ENCODE measurements around the gene NAT16.

NAT16 gene

DNA sequence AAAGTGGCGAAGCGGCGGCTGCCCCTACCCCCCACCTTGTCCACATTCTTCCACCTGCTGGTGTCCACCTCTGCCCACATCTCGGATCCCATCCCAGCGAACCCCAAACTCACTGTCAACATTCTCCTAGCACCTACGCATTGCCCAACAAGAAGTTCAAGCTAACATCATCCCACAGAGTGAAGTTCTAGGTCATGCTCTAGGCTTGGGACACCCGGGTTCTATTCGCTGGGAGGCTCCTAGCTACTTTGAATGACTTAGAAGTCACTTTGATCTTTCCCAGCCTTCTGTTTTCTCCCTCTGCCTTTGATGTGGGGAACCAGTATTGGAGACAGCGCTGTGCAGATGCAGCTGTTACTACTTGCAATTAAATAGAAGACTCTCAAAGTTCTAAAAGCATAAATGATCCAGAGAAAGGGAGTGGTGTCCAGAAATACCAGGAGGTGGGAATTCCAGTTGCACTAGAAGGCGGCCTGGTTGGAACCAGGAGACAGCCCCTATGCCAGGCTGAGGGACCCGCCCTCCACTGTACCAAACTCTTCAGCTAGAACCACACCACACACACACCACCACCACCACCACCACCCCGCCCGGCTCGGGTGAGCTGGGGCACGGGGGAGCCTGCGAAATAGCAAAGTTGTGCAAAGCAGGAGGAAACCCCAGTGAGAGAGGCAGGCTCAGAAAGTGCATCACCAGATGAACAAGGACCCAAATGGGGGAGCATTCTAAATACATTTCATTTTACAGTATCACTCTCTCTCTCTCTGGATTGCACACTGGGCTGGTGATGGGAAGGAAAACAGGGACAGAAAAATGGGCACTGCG is 9.3 kb downstream of the NAT16 start:
- DNase-seq (ENCODE audit: low read depth in 2 of 2): no peak

DNA sequence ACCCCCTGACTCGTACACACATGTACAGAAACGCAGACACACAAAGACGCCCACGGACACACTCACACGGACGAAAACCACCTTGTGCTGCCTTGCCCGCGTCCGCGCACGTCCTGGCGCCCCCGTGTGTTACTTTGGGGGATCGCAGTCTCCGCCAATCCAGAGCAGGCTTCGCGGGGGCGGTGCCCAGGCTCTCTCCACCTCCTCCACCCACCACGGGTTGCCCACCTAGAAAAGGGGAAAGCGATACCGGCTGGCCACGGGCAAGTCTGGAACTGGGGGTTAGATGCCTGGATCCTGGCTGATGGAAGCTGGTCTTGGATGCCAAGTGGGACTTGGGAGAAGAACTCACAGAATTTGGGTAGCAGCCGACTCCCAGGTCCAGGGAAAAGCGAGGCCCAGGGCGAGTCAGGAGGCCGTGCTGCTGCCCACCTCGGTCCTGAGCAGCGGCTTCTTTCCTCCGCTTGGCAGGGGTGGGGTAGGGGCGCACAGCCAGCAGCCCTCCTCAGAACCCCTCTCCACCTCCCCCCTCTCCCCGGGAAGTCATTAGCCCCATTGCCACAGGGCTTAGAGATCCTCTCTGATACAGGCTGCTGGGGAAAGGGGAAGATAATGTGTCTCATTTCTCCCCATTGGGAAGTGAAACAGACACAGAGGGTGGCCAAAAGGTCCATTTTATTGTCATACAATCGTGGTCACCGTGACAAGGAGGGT is 10.1 kb downstream of the NAT16 start:
- DNase-seq (ENCODE audit: low read depth in 2 of 2): peak; percentile 43 to 77

DNA sequence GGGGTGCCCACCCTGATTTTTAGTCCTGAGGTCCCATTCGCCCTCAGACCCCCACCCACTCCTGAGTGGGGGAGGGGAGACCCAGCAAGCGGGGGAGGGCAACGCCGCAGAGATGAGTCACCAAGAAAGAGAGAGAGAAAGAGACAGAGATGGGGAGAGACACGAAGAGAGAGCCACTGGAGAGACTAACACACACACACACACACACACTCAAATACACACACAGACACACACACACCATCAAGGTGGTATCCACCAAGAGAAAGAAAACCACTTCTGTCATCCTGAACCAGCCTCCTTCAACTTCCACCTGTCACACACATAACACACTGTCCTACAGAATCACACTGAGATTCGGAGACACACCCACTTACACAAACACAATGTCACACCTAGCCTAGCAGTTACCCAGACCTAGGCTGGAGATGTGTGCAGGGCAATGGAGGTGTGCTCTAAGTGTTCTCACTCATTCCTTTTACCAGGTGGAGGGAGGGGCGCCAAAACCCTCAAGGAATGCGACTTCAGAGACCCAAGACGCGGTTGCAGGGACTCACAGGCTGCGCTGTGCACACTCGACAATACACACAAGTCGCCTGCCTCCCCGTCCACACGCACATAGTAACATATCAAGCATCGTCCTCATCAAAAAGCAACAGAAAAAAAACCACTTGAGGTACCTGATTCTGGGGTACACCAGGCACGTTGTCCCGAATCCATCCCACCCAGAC is 10.8 kb downstream of the NAT16 start:
- DNase-seq (ENCODE audit: low read depth in 2 of 2): no peak

DNA sequence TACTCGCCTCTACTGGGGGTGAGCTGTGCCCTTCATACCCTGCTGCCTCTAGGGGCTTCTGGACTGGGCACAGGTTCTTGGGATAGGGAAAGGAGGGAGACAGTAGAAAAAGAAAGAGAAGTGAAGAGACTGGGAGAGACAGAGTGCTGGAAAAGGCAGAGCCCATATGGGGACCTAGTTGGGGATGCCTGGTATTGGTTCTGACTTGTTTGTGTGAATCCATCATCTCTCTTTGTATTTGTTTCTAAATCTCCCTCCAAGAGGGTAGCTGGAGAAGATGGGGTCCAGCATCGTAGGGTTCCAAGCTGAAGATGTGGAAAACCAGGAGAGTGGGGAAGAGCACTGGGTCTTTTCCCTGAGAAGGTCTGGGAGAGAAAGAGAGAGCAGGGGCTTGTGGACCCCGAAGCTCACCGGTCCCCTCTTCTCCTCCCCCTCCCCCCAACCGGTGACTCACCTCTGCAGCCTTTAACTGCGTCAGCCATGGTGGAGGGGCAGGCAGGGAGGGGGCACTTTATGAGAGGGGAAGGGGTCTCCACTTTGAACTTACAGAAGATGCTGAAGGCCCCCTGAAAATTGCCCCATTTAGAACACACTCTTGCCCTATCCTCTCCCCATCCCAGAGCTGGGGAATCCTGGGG is 11.6 kb downstream of the NAT16 start:
- DNase-seq (ENCODE audit: low read depth in 2 of 2): no peak

DNA sequence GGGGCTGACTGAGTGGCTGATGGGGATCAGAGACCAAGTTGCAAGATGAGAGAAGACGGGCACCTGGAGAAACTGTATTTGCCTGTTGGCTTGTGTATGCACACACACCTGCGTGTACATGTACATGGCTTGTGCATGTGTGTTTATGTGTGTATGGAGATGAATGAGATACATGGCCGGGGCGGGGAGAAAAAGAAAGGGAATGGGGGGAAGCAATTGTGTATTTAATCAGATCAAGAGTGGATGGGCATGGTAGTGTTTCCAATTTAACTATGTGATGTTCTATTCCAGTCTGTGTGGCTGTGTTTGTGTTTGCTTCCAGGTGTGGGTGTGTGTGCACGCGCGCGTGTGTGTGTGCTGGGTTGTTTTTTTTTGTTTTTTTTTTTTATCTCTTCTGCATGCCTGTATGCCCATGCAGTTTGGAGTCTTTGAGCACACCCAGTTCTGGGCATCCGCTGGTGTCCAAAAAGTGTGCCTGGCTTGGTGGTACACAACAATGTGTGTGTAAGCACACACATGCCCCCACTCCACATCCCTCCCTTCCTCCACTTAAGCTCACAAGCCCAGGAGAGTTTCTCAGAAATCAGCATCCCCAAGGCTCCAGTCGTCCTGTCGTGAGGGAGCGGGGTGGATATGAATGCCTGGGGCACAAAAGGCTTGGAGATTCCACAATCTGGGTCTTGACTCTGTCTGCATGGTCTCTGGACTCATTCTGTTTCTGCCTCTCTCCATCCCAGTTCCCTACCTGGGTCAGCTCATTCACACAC is 12.3 kb downstream of the NAT16 start:
- no peak for DNase-seq (ENCODE audit: low read depth in 2 of 2)

DNA sequence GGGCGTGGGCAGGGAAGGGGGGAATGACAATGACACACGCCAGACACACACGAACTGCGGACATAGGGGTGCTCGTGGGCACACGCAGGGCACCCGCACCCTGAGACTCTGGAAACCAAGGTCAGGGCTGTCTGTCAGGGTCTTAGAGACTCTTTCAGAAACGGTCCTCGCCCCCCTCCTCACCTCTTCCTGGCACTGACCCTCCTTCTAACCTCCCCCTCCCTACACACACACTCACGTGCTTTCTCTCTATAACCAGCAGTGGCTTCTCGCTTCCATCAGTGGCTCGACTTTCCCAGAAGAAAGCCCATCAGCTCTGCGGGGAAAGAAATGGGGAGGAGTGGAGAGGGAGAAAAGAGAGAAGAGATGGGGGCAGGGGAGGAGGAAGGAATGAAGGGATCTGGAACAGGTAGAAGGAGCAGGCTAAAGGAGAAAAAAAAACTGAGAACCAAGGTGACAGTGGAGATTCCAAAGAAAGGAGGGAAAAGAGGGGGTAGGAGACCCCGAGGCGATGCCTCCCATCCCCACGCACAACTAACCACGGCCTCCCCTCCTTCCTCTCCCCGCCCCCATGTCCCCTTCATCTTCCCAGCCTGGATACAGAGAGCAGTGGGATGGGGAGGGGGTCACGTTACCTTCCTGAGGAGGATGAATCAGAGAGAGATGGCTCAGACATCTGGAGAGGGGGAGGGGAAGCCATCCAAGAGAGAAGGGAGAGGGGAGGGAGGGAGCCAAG is 13.0 kb downstream of the NAT16 start:
- DNase-seq (ENCODE audit: low read depth in 2 of 2): no peak

DNA sequence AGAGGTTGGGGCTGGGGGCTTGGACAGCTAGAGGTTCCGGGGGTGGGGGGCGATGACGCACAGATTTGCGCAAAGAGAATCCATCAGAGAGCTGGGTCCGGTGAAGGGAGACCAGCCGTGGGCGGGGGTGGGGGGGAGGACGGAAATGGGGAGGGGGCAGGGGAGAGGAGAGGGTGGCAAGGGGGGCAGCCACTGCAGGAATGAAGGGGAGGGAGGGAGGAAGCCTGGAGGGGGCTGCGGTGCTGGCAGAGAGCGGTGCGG is 13.5 kb downstream of the NAT16 start:
- no peak for DNase-seq (ENCODE audit: low read depth in 2 of 2)

DNA sequence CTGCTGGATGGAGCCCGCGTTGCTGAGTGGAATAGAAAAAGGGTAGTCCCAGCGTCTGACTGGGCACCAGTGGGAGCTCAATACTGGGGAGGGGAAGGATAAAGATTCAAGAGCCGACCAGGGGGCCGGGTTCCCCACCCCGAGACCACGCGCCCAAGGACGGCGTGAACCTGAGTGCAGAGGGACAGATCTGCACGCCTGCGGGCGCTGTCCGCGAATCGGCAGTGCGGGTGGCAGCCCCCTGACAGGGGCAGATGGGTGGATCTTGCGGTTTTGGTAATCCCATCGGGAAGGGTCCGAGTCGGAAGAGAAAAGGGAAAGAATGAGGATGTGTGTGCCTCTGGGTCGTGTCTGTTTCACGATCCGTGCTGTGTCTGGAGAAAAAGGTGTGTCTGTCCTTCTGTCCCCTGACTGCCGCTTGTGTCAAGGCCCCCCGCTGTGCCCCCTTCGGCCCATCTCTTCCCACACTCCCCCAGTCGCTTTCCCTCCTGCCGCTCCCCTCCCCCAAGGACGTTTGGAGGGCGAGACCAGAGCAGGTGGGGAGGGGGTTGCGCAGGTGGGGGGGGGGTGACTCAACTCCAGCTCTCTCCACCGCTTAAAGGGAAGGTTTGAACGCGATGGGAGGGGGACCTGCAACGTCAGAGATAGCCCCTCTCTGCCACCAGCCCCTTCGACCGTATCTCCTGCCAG is 14.0 kb downstream of the NAT16 start:
- DNase-seq (ENCODE audit: low read depth in 2 of 2): no peak

DNA sequence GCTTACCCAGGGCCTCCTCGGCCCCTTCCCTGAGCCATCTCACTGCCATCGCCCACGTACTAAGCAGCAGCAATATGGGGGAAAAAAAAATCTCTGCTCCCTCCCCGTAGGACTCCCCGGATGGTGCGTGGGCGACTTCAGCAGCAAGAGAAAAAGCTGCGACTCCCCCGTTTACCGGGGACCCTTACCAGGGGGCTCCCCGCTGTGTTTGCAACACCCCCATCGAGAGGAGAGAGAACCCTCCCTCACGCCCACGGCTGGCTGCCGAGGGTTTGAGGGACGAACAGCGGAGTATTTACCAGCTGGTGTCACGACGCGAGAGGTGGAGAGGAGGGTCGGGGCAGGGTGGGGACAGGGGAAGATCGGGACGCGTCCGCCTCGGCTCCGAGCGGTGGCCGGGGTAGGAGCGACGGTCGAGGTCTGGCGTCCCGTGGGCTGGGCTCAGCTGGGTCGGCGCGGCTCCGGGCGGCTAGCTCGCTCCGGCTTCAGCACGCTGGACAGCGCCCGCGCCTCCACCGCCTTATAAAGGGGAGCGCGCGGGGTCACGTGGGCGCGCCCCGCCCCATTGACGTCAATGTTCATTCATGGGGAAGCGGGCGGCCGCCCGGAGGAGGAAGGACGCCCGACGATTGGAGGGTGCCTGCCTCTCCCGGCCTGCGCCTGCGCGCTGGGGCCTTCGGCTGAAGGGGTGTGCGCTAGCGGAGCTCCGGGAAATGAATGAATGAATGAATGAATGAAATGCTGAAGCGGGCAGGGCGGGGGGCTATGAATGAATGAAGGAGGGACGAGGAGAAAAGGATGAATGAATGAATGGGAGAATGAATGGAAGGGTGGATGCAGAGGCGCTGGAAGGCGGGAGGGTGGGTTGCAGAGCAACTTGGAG is 14.8 kb downstream of the NAT16 start, which contains the start of gene VGF:
Gene VGF, minus strand, starts transcription at position 495 of the 883 bp plus-strand sequence. CDS start 726 bp downstream, outside the sequence.
- peak; percentile 84 to 91 for DNase-seq (ENCODE audit: low read depth in 2 of 2)

DNA sequence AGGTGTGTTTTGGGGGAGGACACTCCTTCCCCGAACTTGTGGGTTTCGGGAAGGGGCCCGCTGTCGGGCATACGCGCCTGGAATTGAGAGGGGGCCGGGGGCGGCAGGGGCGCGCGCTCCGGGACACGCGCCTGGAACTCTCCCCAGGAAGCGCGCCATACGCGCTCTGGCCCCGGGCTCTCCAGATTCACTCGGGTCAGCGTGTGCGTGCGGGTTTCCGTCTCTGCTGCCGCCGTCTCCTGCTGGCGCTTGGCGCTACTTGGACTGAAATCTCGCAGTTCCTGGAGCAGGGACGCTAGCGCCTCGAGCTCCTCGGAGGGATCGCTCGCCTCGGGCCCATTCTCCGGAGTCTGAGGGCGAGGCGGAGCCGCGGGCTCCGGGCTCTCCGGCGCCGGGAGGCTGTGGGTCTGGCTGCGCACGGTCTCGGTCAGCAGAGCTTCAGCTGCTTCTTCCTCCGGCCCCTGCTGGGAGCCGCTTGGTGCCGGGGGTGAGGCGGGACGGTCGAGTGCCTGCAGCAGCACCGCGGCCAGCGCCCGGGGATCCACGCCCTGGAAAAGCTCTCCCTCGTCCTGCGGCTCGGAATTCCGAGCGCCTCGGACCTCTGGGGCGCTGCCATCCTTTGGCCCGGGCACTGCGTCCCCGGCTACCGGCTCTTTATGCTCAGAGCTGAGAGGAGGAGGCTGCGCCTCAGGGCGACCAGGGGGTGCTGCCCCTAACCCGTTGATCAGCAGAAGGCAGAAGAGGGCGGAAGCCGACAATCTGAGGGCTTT is 15.8 kb downstream of the NAT16 start:
- DNase-seq (ENCODE audit: low read depth in 2 of 2): no peak

DNA sequence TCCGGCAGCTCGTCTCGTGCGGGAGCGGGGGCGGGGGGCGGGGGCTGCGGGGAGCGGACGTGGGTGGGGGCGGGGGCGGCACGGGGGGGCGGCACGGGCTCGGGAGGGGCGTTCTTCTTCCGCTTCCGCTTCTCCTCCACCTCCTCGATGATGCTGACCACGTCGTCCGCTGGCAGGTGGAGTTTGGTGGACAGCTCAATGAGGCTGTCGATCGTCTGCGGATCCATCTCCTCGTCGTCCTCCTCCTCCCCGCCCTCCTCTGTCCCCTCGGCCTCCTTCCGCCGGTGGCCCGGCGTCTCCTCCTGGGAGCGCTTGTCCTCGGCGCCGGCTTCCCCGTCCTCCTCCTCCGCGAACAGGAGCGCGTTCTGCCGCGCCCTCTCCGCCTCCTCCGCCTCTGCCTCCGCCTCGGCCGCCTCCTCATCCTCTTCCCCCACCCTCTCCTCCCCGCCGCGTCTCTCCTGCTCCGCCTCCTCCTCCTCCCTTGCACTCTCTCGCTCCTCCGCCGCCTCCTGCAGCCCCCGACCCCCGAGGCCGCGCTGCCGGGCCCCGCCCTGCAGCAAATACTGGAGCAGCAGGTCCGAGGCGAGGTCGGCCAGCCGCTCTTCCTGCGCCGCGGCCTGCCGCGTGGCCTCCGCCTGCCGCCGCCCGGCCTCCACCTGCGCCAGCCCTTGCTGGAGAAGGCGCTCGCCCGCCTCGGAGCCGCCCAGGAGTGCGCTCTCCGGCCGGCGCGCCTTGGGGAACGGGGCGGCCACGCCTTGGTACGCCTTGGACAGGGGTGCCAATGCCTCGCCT is 16.6 kb downstream of the NAT16 start:
- DNase-seq (ENCODE audit: low read depth in 2 of 2): no peak

DNA sequence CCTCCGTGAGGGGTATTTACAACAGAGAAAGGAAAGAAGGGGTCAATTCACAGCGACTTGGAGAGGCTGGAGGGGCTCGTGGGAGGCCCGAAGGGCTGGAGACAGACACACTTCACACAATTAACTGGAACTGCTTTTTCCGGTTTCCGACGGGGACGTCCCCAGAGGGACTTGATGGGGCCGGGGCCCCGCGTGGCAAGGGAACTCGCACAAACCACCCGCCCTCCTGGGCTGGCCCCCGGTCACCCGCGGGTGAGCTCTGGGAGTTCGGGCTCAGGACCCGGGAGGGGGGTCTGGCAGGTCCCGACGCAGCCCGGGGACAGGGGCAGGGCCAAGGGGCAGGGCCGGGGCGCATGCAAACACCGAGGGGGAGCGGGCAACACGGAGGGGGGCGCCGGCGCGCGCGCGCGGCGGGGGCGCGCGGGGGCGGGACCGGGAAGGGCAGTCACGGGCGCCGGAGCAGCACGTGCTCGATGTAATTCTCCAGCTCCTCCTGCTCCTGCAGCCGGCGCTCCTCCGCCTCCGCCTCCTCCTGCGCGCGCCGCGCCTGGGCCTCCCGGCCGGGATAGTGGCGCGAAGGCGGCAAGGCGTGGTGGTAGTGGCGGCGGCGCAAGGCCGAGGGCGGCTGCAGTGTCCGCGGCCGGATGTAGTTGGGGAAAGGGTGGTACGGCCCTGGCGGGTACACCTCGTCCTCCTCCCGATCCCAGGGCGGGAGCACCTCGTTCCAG is 17.4 kb downstream of the NAT16 start:
- no peak for DNase-seq (ENCODE audit: low read depth in 2 of 2)

DNA sequence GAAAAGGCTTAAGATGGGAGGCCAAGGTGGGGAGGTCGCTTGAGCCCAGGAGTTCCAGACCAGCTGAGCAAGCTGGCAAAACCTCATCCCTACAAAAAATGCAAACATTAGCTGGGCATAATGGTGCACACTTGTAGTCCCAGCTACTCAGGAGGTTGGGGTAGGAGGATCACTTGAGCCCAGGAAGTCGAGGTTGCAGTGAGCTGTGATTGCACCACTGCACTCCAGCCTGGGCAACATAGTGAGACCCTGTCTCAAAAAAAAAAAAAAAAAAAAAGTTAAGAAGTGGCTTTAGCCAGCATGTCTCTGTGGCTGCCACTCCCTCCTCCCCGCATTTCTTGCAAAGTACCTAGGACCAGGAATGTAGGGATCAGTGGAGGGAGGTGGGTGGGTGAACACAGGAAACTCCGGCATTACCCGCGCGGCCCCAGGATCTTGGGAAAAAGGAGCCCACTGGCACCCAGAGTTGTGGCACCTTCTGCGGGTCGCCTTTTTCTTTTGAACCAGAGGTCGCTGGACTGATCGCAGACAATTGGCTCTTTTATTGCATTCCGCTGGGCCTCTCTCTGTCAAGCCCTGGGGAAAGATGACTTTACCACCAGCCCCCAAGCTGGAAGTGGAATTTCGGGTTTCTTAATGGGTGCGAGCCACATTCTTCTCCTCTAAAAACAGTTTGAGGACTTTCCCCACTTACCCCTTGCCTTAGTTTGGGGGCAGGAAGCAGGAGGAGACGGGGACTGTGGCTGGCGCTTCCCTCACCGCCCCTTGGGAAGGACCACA is 18.2 kb downstream of the NAT16 start:
- DNase-seq (ENCODE audit: low read depth in 2 of 2): no peak

DNA sequence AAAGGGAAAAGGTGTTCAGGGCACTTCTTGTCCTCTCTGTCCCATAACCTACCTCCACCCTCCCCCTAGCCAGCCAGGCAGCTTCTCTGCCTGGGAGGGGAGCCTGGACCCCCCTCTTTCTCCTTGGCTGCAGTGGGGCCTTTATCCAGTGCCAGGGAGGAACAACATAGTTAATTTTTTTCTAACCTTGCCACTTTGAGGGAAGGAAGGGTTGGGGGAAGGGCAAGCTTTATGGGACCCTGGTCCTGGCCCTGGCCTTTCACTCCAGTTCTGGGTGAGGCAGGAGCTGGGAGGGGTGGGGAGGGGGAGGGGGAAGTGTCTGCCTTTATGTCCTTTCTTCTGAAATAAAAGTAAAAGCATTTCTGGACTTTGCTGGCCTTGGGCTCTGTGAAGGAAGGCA is 19.2 kb downstream of the NAT16 start:
- DNase-seq (ENCODE audit: low read depth in 2 of 2): no peak

DNA sequence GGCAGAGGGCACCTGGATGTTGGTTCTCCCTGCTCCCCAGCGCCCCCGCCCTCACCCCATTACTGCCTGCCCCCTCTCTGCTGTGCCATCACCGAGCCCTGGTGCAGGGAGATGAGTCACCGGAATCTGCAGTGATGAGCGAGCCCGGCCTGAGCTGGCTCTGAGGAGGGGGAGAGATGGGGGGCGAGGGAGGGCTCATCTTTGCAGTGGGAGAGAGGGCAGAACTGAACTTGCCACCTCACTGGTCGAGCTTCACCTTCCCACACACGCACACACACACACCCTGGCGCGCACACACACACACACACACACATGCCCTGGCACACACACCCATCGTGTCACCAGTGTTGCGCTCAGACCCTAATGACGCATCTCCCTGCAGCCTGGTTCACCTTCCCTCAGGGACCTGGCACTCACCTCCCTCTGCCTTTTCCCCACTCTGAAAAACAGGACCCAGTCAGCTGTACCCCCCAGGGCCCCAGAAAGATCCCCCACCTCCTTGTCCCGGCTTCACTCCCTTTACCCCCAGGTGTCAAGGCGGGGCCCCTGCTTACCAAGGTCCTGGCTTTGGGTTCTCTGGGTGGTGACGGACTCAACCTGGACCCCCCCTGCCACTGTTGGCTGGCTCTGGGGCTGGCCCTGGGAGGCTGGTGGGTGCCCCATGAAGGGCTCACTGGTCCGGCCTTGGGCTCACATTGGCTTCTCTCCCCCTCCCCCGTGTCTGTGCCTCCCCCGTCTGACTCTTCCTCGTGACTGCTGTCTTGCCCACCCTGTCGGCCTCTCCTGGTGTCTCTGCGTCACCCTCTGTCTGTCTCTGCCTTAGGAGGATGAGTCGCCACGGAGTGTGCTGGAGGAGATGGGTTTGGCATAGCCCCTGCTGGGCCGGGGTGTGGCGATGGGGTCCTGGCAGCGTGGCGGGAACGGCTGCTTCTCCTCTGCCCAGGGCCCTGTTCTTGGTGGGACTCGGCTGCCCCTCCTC is 20.1 kb downstream of the NAT16 start:
- no peak for DNase-seq (ENCODE audit: low read depth in 2 of 2)

All from stimulated activated CD4-positive, alpha-beta T cell treated with anti-CD3 and anti-CD28 coated beads, Interleukin-15, amount 100 ng/mL, for 48 hours (primary cell).